WTC11 (cell line): Measurements from ENCODE around the gene GNRH2. TPM values are rescaled to one million over a fixed set of nuclear protein-coding genes. Genes with fewer than 3 reads are reported as not detected.

ENCODE experiments used
- ATAC-seq: fragments of 200-7000 bp; cut with Tn5 transposase; 2 replicates; pipeline ENCODE4 v1.10.0; 2021; ENCODE audit warnings: mild to moderate bottlenecking, moderate library complexity
- CTCF ChIA-PET: fragments of 300-600 bp; sonication (Branson Sonifier 250); formaldehyde crosslinking; loops from one replicate; lab custom pipeline; 2021; ENCODE audit warnings: antibody characterized with exemption; lab: Charles Lee
- POLR2A ChIA-PET: fragments of 350-600 bp; sonication (Branson Sonifier 250); formaldehyde crosslinking; loops from one replicate; lab custom pipeline; 2021; ENCODE audit warnings: antibody characterized with exemption; lab: Charles Lee
- DNase-seq: peaks from one replicate; pipeline ENCODE4 v3.0.0; 2021; ENCODE audit warnings: low spot score
- H3K27ac Mint-ChIP-seq: 2 replicates; pipeline ENCODE4 v1.8.0; 2021; ENCODE audit warnings: mixed read lengths
- H3K27me3 Mint-ChIP-seq: 2 replicates; pipeline ENCODE4 v1.8.0; 2021; ENCODE audit warnings: low read depth, mild to moderate bottlenecking, moderate library complexity, mixed read lengths
- H3K36me3 Mint-ChIP-seq: 2 replicates; pipeline ENCODE4 v1.8.0; 2021; ENCODE audit warnings: mixed read lengths
- H3K4me1 Mint-ChIP-seq: 2 replicates; pipeline ENCODE4 v1.8.0; 2022; ENCODE audit warnings: mixed read lengths
- H3K4me3 Mint-ChIP-seq: 2 replicates; pipeline ENCODE4 v1.8.0; 2021; ENCODE audit warnings: mild to moderate bottlenecking, moderate library complexity, mixed read lengths
- H3K9me3 Mint-ChIP-seq: 2 replicates; pipeline ENCODE4 v1.8.0; 2021; ENCODE audit warnings: mixed read lengths
- EMX1 ChIP-seq: fragments of 250-450 bp; sonication (Bioruptor Pico); IDR thresholded peaks from 2 replicates; pipeline ENCODE4 v1.8.0; 2021; ENCODE audit warnings: mild to moderate bottlenecking
- GABPB1 ChIP-seq: sonication (generic); formaldehyde crosslinking; IDR thresholded peaks from 2 replicates; pipeline ENCODE4 v1.8.1; 2023; ENCODE audit warnings: mild to moderate bottlenecking, missing genetic modification reagents
- NFATC4 ChIP-seq: fragments of 250-450 bp; sonication (Bioruptor Pico); IDR thresholded peaks from 2 replicates; pipeline ENCODE4 v1.9.0; 2021; ENCODE audit warnings: mild to moderate bottlenecking
- RELA ChIP-seq: sonication (generic); formaldehyde crosslinking; IDR thresholded peaks from 2 replicates; pipeline ENCODE4 v1.8.1; 2022; ENCODE audit warnings: missing genetic modification reagents, mild to moderate bottlenecking, borderline replicate concordance
- SOX15 ChIP-seq: fragments of 250-450 bp; sonication (Bioruptor Pico); IDR thresholded peaks from 2 replicates; pipeline ENCODE4 v1.9.0; 2021; ENCODE audit warnings: mild to moderate bottlenecking
- TEAD4 ChIP-seq: sonication (generic); formaldehyde crosslinking; IDR thresholded peaks from 2 replicates; pipeline ENCODE4 v1.8.0; 2022; ENCODE audit warnings: mild to moderate bottlenecking, missing genetic modification reagents
- ZNF263 ChIP-seq: sonication (generic); formaldehyde crosslinking; IDR thresholded peaks from 2 replicates; pipeline ENCODE4 v1.8.1; 2022; ENCODE audit warnings: low read depth, mild to moderate bottlenecking, moderate library complexity, missing genetic modification reagents
- ZNF423 ChIP-seq: fragments of 250-450 bp; sonication (Bioruptor Pico); IDR thresholded peaks from 2 replicates; pipeline ENCODE4 v2.1.2; 2022; ENCODE audit warnings: mild to moderate bottlenecking, moderate library complexity
- total RNA-seq: library from RNA; stranded (reverse); gene quantifications from 3 replicates; pipeline ENCODE4 v1.2.3, GENCODE V29; 2021
- TF ChIP-seq, protein P1 (sequence below): sonication (generic); formaldehyde crosslinking; IDR thresholded peaks from 2 replicates; pipeline ENCODE4 v1.8.0; 2022; ENCODE audit warnings: mild to moderate bottlenecking, missing genetic modification reagents
- TF ChIP-seq, protein P2 (sequence below): sonication (generic); formaldehyde crosslinking; IDR thresholded peaks from 2 replicates; pipeline ENCODE4 v1.8.0; 2022; ENCODE audit warnings: mild to moderate bottlenecking, missing genetic modification reagents
- TF ChIP-seq, protein P3 (sequence below): fragments of 200-600 bp; IDR thresholded peaks from 2 replicates; pipeline ENCODE4 v1.8.0; 2022; ENCODE audit warnings: antibody characterized with exemption
- TF ChIP-seq, protein P4 (sequence below): sonication (generic); formaldehyde crosslinking; IDR thresholded peaks from 2 replicates; pipeline ENCODE4 v1.8.1; 2022; ENCODE audit warnings: missing genetic modification reagents, borderline replicate concordance
- TF ChIP-seq, protein P5 (sequence below): sonication (generic); formaldehyde crosslinking; IDR thresholded peaks from 2 replicates; pipeline ENCODE4 v1.8.0; 2023; ENCODE audit warnings: missing genetic modification reagents
- TF ChIP-seq, protein P6 (sequence below): sonication (generic); formaldehyde crosslinking; IDR thresholded peaks from 2 replicates; pipeline ENCODE4 v1.8.1; 2022; ENCODE audit warnings: mild to moderate bottlenecking, moderate library complexity, missing genetic modification reagents
- TF ChIP-seq, protein P7 (sequence below): sonication (generic); formaldehyde crosslinking; conservative IDR thresholded peaks from 2 replicates; pipeline ENCODE4 v1.8.1; 2022; ENCODE audit warnings: mild to moderate bottlenecking, missing genetic modification reagents
- TF ChIP-seq, protein P8 (sequence below): fragments of 250-450 bp; sonication (Bioruptor Pico); IDR thresholded peaks from 2 replicates; pipeline ENCODE4 v1.9.0; 2021; ENCODE audit warnings: mild to moderate bottlenecking

The GNRH2 gene
- total RNA-seq, 1 experiment from 2014 or later: 1.1 TPM

DNA sequence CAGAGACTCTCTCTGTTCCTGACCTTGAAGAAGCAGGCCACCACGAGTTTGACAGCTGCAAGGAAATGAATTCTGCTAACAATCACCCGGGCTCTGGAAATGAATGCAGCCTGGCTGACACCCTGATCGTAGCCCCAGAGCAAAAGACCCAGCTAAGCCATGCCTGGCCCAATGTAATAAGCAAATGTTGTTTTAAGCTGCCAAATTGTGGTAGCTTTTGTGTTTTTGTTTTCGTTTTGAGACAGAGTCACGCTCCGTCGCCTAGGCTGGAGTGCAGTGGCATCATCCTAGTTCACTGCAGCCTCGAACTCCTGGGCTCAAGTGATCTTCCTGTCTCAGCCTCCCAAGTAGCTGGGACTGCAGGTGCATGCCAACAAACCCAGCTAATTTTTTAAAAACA is 24.7 kb downstream of the GNRH2 start (continued):
- TF ChIP-seq, protein P1, sequence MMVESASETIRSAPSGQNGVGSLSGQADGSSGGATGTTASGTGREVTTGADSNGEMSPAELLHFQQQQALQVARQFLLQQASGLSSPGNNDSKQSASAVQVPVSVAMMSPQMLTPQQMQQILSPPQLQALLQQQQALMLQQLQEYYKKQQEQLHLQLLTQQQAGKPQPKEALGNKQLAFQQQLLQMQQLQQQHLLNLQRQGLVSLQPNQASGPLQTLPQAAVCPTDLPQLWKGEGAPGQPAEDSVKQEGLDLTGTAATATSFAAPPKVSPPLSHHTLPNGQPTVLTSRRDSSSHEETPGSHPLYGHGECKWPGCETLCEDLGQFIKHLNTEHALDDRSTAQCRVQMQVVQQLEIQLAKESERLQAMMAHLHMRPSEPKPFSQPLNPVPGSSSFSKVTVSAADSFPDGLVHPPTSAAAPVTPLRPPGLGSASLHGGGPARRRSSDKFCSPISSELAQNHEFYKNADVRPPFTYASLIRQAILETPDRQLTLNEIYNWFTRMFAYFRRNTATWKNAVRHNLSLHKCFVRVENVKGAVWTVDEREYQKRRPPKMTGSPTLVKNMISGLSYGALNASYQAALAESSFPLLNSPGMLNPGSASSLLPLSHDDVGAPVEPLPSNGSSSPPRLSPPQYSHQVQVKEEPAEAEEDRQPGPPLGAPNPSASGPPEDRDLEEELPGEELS: no peak
- TF ChIP-seq, protein P2, sequence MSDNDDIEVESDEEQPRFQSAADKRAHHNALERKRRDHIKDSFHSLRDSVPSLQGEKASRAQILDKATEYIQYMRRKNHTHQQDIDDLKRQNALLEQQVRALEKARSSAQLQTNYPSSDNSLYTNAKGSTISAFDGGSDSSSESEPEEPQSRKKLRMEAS: no peak
- no peak for TF ChIP-seq ZNF263 (CRISPR knock-in tag)
- no peak for TF ChIP-seq NFATC4 (CRISPR knock-in tag)
- TF ChIP-seq, protein P3, sequence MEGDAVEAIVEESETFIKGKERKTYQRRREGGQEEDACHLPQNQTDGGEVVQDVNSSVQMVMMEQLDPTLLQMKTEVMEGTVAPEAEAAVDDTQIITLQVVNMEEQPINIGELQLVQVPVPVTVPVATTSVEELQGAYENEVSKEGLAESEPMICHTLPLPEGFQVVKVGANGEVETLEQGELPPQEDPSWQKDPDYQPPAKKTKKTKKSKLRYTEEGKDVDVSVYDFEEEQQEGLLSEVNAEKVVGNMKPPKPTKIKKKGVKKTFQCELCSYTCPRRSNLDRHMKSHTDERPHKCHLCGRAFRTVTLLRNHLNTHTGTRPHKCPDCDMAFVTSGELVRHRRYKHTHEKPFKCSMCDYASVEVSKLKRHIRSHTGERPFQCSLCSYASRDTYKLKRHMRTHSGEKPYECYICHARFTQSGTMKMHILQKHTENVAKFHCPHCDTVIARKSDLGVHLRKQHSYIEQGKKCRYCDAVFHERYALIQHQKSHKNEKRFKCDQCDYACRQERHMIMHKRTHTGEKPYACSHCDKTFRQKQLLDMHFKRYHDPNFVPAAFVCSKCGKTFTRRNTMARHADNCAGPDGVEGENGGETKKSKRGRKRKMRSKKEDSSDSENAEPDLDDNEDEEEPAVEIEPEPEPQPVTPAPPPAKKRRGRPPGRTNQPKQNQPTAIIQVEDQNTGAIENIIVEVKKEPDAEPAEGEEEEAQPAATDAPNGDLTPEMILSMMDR: no peak
- TF ChIP-seq TEAD4: no peak
- TF ChIP-seq, protein P4, sequence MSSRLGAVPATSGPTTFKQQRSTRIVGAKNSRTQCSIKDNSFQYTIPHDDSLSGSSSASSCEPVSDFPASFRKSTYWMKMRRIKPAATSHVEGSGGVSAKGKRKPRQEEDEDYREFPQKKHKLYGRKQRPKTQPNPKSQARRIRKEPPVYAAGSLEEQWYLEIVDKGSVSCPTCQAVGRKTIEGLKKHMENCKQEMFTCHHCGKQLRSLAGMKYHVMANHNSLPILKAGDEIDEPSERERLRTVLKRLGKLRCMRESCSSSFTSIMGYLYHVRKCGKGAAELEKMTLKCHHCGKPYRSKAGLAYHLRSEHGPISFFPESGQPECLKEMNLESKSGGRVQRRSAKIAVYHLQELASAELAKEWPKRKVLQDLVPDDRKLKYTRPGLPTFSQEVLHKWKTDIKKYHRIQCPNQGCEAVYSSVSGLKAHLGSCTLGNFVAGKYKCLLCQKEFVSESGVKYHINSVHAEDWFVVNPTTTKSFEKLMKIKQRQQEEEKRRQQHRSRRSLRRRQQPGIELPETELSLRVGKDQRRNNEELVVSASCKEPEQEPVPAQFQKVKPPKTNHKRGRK (CRISPR knock-in tag): no peak
- TF ChIP-seq GABPB1 (CRISPR knock-in tag): no peak
- TF ChIP-seq, all 79 proteins: peak for 0

DNA sequence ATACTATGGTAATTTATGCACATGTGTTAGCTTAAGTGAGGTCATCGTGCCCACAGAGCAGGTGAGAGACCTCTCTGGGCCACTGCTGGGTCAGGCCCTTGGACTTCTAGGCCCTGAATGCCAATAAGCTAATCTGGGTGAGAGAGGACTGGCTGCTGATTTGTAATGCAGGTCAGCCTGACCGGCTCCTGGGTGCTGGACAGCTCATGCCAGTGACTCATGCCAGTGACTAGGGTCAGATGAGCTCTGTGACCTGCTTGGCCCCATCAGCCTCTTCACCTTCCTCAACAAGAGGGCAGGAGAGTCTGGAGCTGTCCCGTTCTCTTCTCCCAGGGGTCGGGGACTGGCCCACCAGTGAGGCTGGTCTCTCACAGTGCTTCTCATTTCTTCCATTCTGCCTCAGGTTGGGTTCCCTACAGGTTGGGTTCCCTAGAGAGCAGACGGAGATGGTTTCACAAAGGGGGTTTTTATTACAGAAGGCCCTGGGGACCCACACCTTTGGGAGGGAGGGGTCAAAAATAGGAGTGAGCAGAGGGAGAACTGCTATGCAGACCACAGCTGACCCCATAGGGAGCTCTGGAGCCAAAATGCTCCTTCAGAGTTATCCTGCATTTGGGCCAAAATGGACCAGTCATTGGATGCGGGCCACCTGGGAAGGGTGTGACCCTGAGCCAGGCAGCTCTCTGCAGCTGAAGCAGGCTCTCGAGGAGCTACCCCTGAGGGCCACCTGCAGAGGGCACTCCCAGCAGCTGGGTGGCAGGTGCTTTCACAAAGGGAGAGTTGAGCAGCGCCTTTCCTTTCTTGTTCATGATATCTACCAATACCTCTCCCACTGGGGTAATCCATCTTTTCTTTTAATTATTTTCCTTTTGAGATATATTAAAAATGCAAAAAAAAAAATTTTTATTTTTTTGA is 25.8 kb downstream of the GNRH2 start:
- Mint-ChIP-seq H3K27me3 (peaks cover 41% of the 10 kb centered on the region), H3K36me3 (peaks cover 3% of the 10 kb centered on the region), H3K4me1 (peaks cover 6% of the 10 kb centered on the region), H3K9me3 (peaks cover 3% of the 10 kb centered on the region), H3K4me3 (no peak overlapping the region), H3K27ac (no peak overlapping the region)
- ATAC-seq (peak; percentile 43), DNase-seq (no peak)
- ChIA-PET POLR2A (no interaction called here), CTCF (interaction anchor here (0.6 to 1.6 kb wide), 14 partner anchors 8 to 313 kb away, joined by 3 to 8 read pairs (median 4); no protein-coding TSS in a partner anchor)
- TF ChIP-seq ZNF423 (CRISPR knock-in tag) (peak; percentile 13; the same call in 1 of the 2 replicates), SOX15 (no peak)

DNA sequence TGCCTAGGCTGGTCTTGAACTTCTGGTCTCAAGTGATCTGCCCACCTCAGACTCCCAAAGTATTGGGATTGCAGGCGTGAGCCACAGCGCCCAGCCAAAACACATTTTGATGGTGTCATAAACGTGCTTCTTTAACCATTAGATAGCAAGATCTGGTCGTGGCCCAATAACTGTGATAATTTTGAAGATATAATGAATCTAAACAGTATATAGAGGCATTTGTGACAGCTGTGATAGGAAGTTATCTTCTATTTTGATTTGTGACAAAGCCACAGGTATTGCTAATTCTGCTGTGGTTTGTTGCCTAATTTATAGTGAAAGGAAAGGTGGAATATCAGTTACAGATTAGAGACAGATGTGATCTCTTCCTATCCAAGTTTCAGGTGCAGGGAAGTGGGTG is 27.3 kb downstream of the GNRH2 start:
- TF ChIP-seq, protein P5, sequence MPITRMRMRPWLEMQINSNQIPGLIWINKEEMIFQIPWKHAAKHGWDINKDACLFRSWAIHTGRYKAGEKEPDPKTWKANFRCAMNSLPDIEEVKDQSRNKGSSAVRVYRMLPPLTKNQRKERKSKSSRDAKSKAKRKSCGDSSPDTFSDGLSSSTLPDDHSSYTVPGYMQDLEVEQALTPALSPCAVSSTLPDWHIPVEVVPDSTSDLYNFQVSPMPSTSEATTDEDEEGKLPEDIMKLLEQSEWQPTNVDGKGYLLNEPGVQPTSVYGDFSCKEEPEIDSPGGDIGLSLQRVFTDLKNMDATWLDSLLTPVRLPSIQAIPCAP (CRISPR knock-in tag): no peak
- TF ChIP-seq NFATC4 (CRISPR knock-in tag): no peak
- Mint-ChIP-seq H3K4me1 (peaks cover 6% of the 10 kb centered on the region), H3K27ac (no peak overlapping the region), H3K4me3 (peak overlapping the region; percentile 31; the same call in 1 of the 2 replicates), H3K36me3 (peaks cover 9% of the 10 kb centered on the region), H3K9me3 (peaks cover 18% of the 10 kb centered on the region), H3K27me3 (peaks cover 56% of the 10 kb centered on the region)
- DNase-seq (no peak), ATAC-seq (no peak)
- POLR2A ChIA-PET: no interaction called here
- CTCF ChIA-PET: no interaction called here

DNA sequence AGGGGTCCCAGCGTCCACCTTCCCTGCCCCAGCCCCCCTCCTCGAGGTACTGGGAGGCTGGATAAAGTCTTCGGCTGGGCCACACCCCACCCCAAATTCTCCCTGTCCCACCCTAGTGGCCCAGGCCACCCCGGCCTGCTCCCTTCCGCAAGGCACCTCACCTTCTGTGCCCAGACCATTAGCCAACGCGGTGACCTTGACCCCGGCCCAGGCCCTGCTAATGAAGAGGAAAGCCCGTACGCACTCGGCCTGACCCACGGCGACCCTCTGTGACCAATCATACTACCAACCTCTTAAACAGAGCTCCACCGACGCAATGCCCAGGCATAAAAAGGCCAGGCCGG is 27.8 kb downstream of the GNRH2 start:
- DNase-seq (no peak), ATAC-seq (no peak)
- POLR2A ChIA-PET: no interaction called here
- Mint-ChIP-seq H3K4me3 (peak overlapping the region; percentile 31), H3K27ac (no peak overlapping the region), H3K36me3 (peaks cover 9% of the 10 kb centered on the region), H3K27me3 (peaks cover 56% of the 10 kb centered on the region), H3K9me3 (peaks cover 19% of the 10 kb centered on the region), H3K4me1 (peaks cover 6% of the 10 kb centered on the region)
- CTCF ChIA-PET: interaction anchor here (2.8 kb wide), 1 partner anchor 18 kb away, joined by 16 read pairs; no protein-coding TSS in a partner anchor
- TF ChIP-seq, protein P6, sequence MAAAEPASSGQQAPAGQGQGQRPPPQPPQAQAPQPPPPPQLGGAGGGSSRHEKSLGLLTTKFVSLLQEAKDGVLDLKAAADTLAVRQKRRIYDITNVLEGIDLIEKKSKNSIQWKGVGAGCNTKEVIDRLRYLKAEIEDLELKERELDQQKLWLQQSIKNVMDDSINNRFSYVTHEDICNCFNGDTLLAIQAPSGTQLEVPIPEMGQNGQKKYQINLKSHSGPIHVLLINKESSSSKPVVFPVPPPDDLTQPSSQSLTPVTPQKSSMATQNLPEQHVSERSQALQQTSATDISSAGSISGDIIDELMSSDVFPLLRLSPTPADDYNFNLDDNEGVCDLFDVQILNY: no peak
- TF ChIP-seq GABPB1 (CRISPR knock-in tag) (no peak), EMX1 (CRISPR knock-in tag) (no peak), RELA (CRISPR knock-in tag) (no peak), SOX15 (no peak)
- TF ChIP-seq, protein P7, sequence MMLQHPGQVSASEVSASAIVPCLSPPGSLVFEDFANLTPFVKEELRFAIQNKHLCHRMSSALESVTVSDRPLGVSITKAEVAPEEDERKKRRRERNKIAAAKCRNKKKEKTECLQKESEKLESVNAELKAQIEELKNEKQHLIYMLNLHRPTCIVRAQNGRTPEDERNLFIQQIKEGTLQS (CRISPR knock-in tag): no peak
- TF ChIP-seq, protein P8, sequence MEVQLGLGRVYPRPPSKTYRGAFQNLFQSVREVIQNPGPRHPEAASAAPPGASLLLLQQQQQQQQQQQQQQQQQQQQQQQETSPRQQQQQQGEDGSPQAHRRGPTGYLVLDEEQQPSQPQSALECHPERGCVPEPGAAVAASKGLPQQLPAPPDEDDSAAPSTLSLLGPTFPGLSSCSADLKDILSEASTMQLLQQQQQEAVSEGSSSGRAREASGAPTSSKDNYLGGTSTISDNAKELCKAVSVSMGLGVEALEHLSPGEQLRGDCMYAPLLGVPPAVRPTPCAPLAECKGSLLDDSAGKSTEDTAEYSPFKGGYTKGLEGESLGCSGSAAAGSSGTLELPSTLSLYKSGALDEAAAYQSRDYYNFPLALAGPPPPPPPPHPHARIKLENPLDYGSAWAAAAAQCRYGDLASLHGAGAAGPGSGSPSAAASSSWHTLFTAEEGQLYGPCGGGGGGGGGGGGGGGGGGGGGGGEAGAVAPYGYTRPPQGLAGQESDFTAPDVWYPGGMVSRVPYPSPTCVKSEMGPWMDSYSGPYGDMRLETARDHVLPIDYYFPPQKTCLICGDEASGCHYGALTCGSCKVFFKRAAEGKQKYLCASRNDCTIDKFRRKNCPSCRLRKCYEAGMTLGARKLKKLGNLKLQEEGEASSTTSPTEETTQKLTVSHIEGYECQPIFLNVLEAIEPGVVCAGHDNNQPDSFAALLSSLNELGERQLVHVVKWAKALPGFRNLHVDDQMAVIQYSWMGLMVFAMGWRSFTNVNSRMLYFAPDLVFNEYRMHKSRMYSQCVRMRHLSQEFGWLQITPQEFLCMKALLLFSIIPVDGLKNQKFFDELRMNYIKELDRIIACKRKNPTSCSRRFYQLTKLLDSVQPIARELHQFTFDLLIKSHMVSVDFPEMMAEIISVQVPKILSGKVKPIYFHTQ (CRISPR knock-in tag): no peak
